Measurements from ENCODE around the gene BMERB1. TPM values are rescaled to one million over a fixed set of nuclear protein-coding genes. Genes with fewer than 3 reads are reported as not detected.
A peak's percentile ranks its signal among the peaks of the same experiment; 100 is the strongest.

Gene BMERB1
- total and polyA plus RNA-seq, 2 experiments from 2014 or later, result 17.3 to 28.1 TPM

GRCh38 chr16:15538507-15538906, 104.1 kb downstream of the BMERB1 start (continued):
- TF ChIP-seq JUNB (IDR thresholded peaks at IDR 0.05; ENCODE audit: unreplicated experiment), result no peak
- TF ChIP-seq EZH2 (IDR thresholded peaks at IDR 0.05; ENCODE audit: low read depth, unreplicated experiment), result no peak
- no peak for TF ChIP-seq NANOG (IDR thresholded peaks at IDR 0.05; ENCODE audit: borderline replicate concordance)
- TF ChIP-seq CREB1 (CRISPR knock-in tag; IDR thresholded peaks at IDR 0.05; ENCODE audit: low read depth), result no peak
- TF ChIP-seq POLR2AphosphoS5 (IDR thresholded peaks at IDR 0.05; ENCODE audit: low read depth), result no peak

- H3K4me1 ChIP-seq (ENCODE audit: insufficient read depth), result peaks cover 8% of the 10 kb centered on the region
- H3K27me3 ChIP-seq (ENCODE audit: insufficient read depth), result no peaks in the 10 kb centered on the region
- peak in 1 of 2 experiments; percentile 28; a peak in 2 of 4 replicates for TF ChIP-seq CTCF (conservative IDR thresholded peaks at IDR 0.05; ENCODE audit: low read depth in 2 of 2)
- no peak for TF ChIP-seq POLR2AphosphoS5 (IDR thresholded peaks at IDR 0.05; ENCODE audit: low read depth)
- no peak overlapping the region; the same call in 1 of the 2 replicates for H3K27ac ChIP-seq (ENCODE audit: low read depth)
- no peak overlapping the region for H3K4me3 ChIP-seq
- no peaks in the 10 kb centered on the region for H4K20me1 ChIP-seq (replicated peaks; ENCODE audit: insufficient read depth)
- no peaks in the 10 kb centered on the region; the same call in 1 of the 2 replicates for H3K36me3 ChIP-seq (ENCODE audit: insufficient read depth)
- Mint-ChIP-seq H3K36me3 (ENCODE audit: low read depth) (peaks cover 19% of the 10 kb centered on the region), H3K9me3 (peaks cover 21% of the 10 kb centered on the region), H3K27ac (peak overlapping the region; percentile 67; the same call in 1 of the 2 replicates), H3K4me3 (no peak overlapping the region), H3K27me3 (ENCODE audit: insufficient read depth, low read depth, poor library complexity) (peaks cover 2% of the 10 kb centered on the region), H3K4me1 (peaks cover 22% of the 10 kb centered on the region)
- peak; percentile 74 for ATAC-seq
- no peak overlapping the region for H3K4me2 ChIP-seq
- no peaks in the 10 kb centered on the region for H3K9me2 ChIP-seq (ENCODE audit: insufficient read depth)
- no peaks in the 10 kb centered on the region for H3K79me2 ChIP-seq (replicated peaks; ENCODE audit: insufficient read depth)
- H2AFZ ChIP-seq, result no peak overlapping the region
- 0 out of 2 replicates have a peak, but pooled peaks cover 3% of the 10 kb centered on the region for H3F3A ChIP-seq (replicated peaks; ENCODE audit: low read depth)
- peak; percentile 80 for DNase-seq (ENCODE audit: low spot score)
Observed at GRCh38 chr16:15539197-15539596, 104.8 kb downstream of the BMERB1 start.

GRCh38 chr16:15542261-15542660, 107.9 kb downstream of the BMERB1 start:
- no peak overlapping the region for H3K4me3 Mint-ChIP-seq
- H3K27ac ChIP-seq (ENCODE audit: low read depth), result no peak overlapping the region
- H2AFZ ChIP-seq, result no peak overlapping the region
- H3K4me2 ChIP-seq, result no peak overlapping the region
- 0 out of 2 replicates have a peak, but pooled peaks cover 6% of the 10 kb centered on the region for H3K9me2 ChIP-seq (ENCODE audit: insufficient read depth)
- peak; percentile 93 for ATAC-seq
- 0 out of 2 replicates have a peak, but pooled peaks cover 3% of the 10 kb centered on the region for H3F3A ChIP-seq (replicated peaks; ENCODE audit: low read depth)
- no peaks in the 10 kb centered on the region for H3K79me2 ChIP-seq (replicated peaks; ENCODE audit: insufficient read depth)
- H3K27me3 ChIP-seq (ENCODE audit: insufficient read depth), result no peaks in the 10 kb centered on the region
- TF ChIP-seq ZNF331 (CRISPR knock-in tag; IDR thresholded peaks at IDR 0.05; ENCODE audit: low read depth), result no peak
- TF ChIP-seq POLR2AphosphoS5 (IDR thresholded peaks at IDR 0.05; ENCODE audit: low read depth), result no peak
- peaks cover 2% of the 10 kb centered on the region for H3K27me3 Mint-ChIP-seq (ENCODE audit: insufficient read depth, low read depth, poor library complexity)
- no peak overlapping the region for H3K27ac Mint-ChIP-seq
- no peak overlapping the region for H3K4me3 ChIP-seq
- peaks cover 23% of the 10 kb centered on the region for H3K36me3 Mint-ChIP-seq (ENCODE audit: low read depth)
- peaks cover 8% of the 10 kb centered on the region for H3K4me1 ChIP-seq (ENCODE audit: insufficient read depth)
- DNase-seq (ENCODE audit: low spot score), result peak; percentile 87
- peaks cover 22% of the 10 kb centered on the region for H3K4me1 Mint-ChIP-seq
- H4K20me1 ChIP-seq (replicated peaks; ENCODE audit: insufficient read depth), result no peaks in the 10 kb centered on the region
- H3K9me3 Mint-ChIP-seq, result peaks cover 21% of the 10 kb centered on the region
- no peaks in the 10 kb centered on the region for H3K36me3 ChIP-seq (ENCODE audit: insufficient read depth)
